Kasumi-1 (cell line): ENCODE results near the gene PLEKHM3.

ENCODE experiments used
- DNase-seq, 2 experiments: peaks; one replicate each; lab custom pipeline; 2025; lab: John Stamatoyannopoulos, UW

PLEKHM3 gene

GRCh38 chr2:207791579-207792243, 233.6 kb downstream of the PLEKHM3 start:
- no peak for DNase-seq

GRCh38 chr2:207790898-207791297, 234.4 kb downstream of the PLEKHM3 start:
- no peak for DNase-seq

- DNase-seq, result no peak
Observed at GRCh38 chr2:207787800-207788199, 237.5 kb downstream of the PLEKHM3 start.

GRCh38 chr2:207787017-207787416, 238.3 kb downstream of the PLEKHM3 start:
- peak in 1 of 2 experiments; percentile 1 for DNase-seq

GRCh38 chr2:207784898-207785297, 240.4 kb downstream of the PLEKHM3 start:
- DNase-seq, result no peak

- DNase-seq, result no peak
Observed at GRCh38 chr2:207783514-207783913, 241.8 kb downstream of the PLEKHM3 start.

- DNase-seq, result no peak
Observed at GRCh38 chr2:207782238-207783030, 242.9 kb downstream of the PLEKHM3 start.

- DNase-seq, result no peak
Observed at GRCh38 chr2:207779523-207779922, 245.8 kb downstream of the PLEKHM3 start.

- DNase-seq, result no peak
Observed at GRCh38 chr2:207778298-207778882, 246.9 kb downstream of the PLEKHM3 start.

- no peak for DNase-seq
Observed at GRCh38 chr2:207777124-207777523, 248.2 kb downstream of the PLEKHM3 start.

GRCh38 chr2:207775473-207775872, 249.9 kb downstream of the PLEKHM3 start:
- DNase-seq, result no peak

- no peak for DNase-seq
Observed at GRCh38 chr2:207772844-207773205, 252.5 kb downstream of the PLEKHM3 start.

- no peak for DNase-seq
Observed at GRCh38 chr2:207772081-207772843, 253.1 kb downstream of the PLEKHM3 start.

GRCh38 chr2:207771421-207771820, 253.9 kb downstream of the PLEKHM3 start:
- DNase-seq, result no peak
